Measurements from ENCODE around the gene UPF3B. TPM values are rescaled to one million over a fixed set of nuclear protein-coding genes. Genes with fewer than 3 reads are reported as not detected.
"Not testable (repeated sequence)": the region's sequence is repeated elsewhere in the genome, so short reads cannot be mapped to it uniquely, and the experiment has no call there.

Gene UPF3B
- total RNA-seq, 1 donor from 2014 or later, result 2.5 TPM

DNA sequence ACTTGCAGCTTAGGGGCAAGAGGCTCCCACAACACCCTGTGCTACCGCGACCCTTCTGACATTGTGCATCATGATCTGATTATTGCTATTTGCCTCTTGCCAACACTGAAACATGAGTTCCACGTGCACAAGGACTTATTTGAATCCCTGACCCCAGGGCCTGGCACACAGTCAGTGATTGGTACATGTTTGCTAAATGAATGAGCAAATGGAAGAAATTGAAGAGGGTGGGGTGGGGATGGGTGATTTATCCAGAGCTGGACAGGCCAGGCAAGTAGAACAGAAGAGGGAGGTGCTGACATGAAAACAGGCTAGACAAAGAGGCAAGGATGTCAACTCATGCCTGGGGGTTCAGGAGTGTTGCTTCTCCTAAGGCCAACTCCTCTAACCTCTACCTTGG is 36.5 kb downstream of the UPF3B start:
- intact Hi-C loops (cut with DNase I), result no loop called here
- no peak for TF ChIP-seq POLR2AphosphoS5 (IDR thresholded peaks at IDR 0.05; ENCODE audit: insufficient read depth in 1 of 2, low read depth in 1 of 2)
- TF ChIP-seq, protein P1, sequence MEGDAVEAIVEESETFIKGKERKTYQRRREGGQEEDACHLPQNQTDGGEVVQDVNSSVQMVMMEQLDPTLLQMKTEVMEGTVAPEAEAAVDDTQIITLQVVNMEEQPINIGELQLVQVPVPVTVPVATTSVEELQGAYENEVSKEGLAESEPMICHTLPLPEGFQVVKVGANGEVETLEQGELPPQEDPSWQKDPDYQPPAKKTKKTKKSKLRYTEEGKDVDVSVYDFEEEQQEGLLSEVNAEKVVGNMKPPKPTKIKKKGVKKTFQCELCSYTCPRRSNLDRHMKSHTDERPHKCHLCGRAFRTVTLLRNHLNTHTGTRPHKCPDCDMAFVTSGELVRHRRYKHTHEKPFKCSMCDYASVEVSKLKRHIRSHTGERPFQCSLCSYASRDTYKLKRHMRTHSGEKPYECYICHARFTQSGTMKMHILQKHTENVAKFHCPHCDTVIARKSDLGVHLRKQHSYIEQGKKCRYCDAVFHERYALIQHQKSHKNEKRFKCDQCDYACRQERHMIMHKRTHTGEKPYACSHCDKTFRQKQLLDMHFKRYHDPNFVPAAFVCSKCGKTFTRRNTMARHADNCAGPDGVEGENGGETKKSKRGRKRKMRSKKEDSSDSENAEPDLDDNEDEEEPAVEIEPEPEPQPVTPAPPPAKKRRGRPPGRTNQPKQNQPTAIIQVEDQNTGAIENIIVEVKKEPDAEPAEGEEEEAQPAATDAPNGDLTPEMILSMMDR (IDR thresholded peaks at IDR 0.05), result no peak
- no peak for TF ChIP-seq POLR2A (IDR thresholded peaks at IDR 0.05)
- no peak for DNase-seq (ENCODE audit: extremely low spot score in 2 of 2)

DNA sequence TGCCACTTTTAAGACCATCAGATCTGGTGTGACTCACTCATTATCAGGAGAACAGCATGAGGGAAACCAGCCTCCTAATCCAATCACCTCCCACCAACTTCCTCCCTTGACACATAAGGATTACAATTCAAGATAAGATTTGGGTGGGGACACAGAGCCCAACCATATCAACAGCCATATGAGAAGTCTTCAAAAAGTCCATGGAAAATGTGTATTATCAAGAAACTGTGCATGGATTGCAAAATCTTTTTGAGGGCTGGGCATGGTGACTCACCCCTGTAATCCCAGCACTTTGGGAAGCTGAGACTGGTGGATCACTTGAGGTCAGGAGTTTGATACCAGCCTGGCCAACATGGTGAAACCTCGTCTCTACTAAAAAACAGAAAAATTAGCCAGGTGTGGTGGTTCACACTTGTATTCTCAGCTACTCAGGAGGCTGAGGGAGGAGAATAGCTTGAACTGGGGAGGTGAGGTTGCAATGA is 43.5 kb downstream of the UPF3B start:
- DNase-seq (ENCODE audit: extremely low spot score in 2 of 2), result no peak
- Histone ChIP-seq H3K4me1 (no peaks in the 10 kb centered on the region), H3K27ac (no peak overlapping the region), H3K9me3 (no peaks in the 10 kb centered on the region), H3K36me3 (no peaks in the 10 kb centered on the region), H3K4me3 (no peak overlapping the region), H3K27me3 (no peaks in the 10 kb centered on the region)
- no peak for TF ChIP-seq POLR2A (IDR thresholded peaks at IDR 0.05)
- no peak for TF ChIP-seq POLR2AphosphoS5 (IDR thresholded peaks at IDR 0.05; ENCODE audit: insufficient read depth in 1 of 2, low read depth in 1 of 2)
- intact Hi-C loops (cut with DNase I), result no loop called here

More for the DNA sequence above, 36.5 kb downstream of the UPF3B start:
- no peaks in the 10 kb centered on the region for H3K27me3 ChIP-seq
- no peaks in the 10 kb centered on the region for H3K36me3 ChIP-seq
- no peak overlapping the region for H3K27ac ChIP-seq
- no peaks in the 10 kb centered on the region for H3K4me1 ChIP-seq
- no peaks in the 10 kb centered on the region for H3K9me3 ChIP-seq
- no peak overlapping the region for H3K4me3 ChIP-seq

DNA sequence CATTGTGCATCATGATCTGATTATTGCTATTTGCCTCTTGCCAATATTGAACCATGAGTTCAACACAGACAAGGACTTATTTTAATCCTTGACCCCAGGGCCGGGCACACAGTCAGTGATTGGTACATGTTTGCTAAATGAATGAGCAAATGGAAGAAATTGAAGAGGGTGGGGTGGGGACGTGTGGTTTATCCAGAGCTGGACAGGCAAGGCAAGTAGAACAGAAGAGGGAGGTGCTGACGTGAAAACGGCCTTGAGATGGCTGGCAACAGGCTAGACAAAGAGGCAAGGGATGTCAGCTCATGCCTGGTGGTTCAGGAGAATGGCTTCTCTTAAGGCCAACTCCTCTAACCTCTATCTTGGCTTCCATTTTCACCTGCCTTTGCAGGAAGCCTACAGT is 44.3 kb downstream of the UPF3B start:
- intact Hi-C loops (cut with DNase I); H3K27me3 ChIP-seq: not testable (repeated sequence)

GRCh38 chrX:119802546-119802945 is 50.2 kb downstream of the UPF3B start:
- no peak for DNase-seq (ENCODE audit: extremely low spot score in 2 of 2)
- TF ChIP-seq, protein P1 (IDR thresholded peaks at IDR 0.05), result no peak
- TF ChIP-seq POLR2A (IDR thresholded peaks at IDR 0.05) (no peak), POLR2AphosphoS5 (IDR thresholded peaks at IDR 0.05; ENCODE audit: insufficient read depth in 1 of 2, low read depth in 1 of 2) (no peak)
- intact Hi-C loops (cut with DNase I), result no loop called here

More for the DNA sequence above, 44.3 kb downstream of the UPF3B start:
- H3K27ac ChIP-seq; H3K4me3 ChIP-seq; H3K36me3 ChIP-seq; DNase-seq (ENCODE audit: extremely low spot score in 2 of 2); H3K9me3 ChIP-seq; H3K4me1 ChIP-seq: not testable (repeated sequence)

GRCh38 chrX:119801253-119802221 is 51.2 kb downstream of the UPF3B start:
- no peaks in the 10 kb centered on the region for H3K9me3 ChIP-seq
- H3K27me3 ChIP-seq, result no peaks in the 10 kb centered on the region
- no peaks in the 10 kb centered on the region for H3K4me1 ChIP-seq
- intact Hi-C loops (cut with DNase I), result no loop called here
- H3K4me3 ChIP-seq, result no peak overlapping the region
- no peak for DNase-seq (ENCODE audit: extremely low spot score in 2 of 2)
- TF ChIP-seq POLR2AphosphoS5 (IDR thresholded peaks at IDR 0.05; ENCODE audit: insufficient read depth in 1 of 2, low read depth in 1 of 2) (no peak), POLR2A (IDR thresholded peaks at IDR 0.05) (no peak)
- TF ChIP-seq, protein P1 (IDR thresholded peaks at IDR 0.05), result no peak
- H3K27ac ChIP-seq, result no peak overlapping the region
- H3K36me3 ChIP-seq, result no peaks in the 10 kb centered on the region

More at GRCh38 chrX:119802546-119802945, 50.2 kb downstream of the UPF3B start:
- no peak overlapping the region for H3K27ac ChIP-seq
- H3K27me3 ChIP-seq, result no peaks in the 10 kb centered on the region
- H3K4me3 ChIP-seq, result no peak overlapping the region
- no peaks in the 10 kb centered on the region for H3K36me3 ChIP-seq
- no peaks in the 10 kb centered on the region for H3K4me1 ChIP-seq
- H3K9me3 ChIP-seq, result no peaks in the 10 kb centered on the region

Measured in vagina (tissue), 2 donors.